A549 (cell line): ENCODE results near the gene LEKR1. TPM values are rescaled to one million over a fixed set of nuclear protein-coding genes. Genes with fewer than 3 reads are reported as not detected.

Source experiments
- ATAC-seq, 2 experiments: fragments of 200-7000 bp in 1 of 2; fragments of >200 bp in 1 of 2; cut with Nextera tagmentation in 1 of 2; cut with Tn5 transposase in 1 of 2; 3 replicates each; pipeline versions ENCODE4 v1.8.0 to v1.9.1; 2018 to 2020; ENCODE audit warnings: mild to moderate bottlenecking in 1 of 2, moderate library complexity in 1 of 2
- CTCF ChIA-PET: fragments of 300-600 bp; sonication (Branson Sonifier 250); formaldehyde crosslinking; extraction: SDS; loops from one replicate; lab custom pipeline; 2021; ENCODE audit warnings: antibody characterized with exemption, inconsistent platforms; lab: Yijun Ruan, JAX
- POLR2A ChIA-PET: fragments of 350-600 bp; formaldehyde crosslinking; extraction: SDS; loops from one replicate; lab custom pipeline; 2021; ENCODE audit warnings: antibody characterized with exemption, inconsistent platforms; lab: Yijun Ruan, JAX
- DNase-seq, 2 experiments: peaks; one replicate each; pipeline versions ENCODE4 v3.0.0 to v3.0.0-alpha.2; 2011 to 2016; ENCODE audit warnings: low read depth in 1 of 2, low spot score in 1 of 2
- FAIRE-seq: peaks from 2 replicates; lab custom pipeline; 2011; peaks lifted over from hg19 to GRCh38; lab: Jason Lieb, UNC
- H3K27ac ChIP-seq, 2 experiments: fragments of >200 bp; sonication (Bioruptor Twin); formaldehyde crosslinking; 3 replicates each; pipeline ENCODE4 v1.5.1; 2016 to 2017
- H3K4me1 ChIP-seq: fragments of >200 bp; sonication (Bioruptor Twin); formaldehyde crosslinking; 3 replicates; pipeline ENCODE4 v1.6.1; 2016
- H3K4me2 ChIP-seq: fragments of >200 bp; sonication (Bioruptor Twin); formaldehyde crosslinking; 3 replicates; pipeline ENCODE4 v1.6.1; 2016
- H3K4me3 ChIP-seq: fragments of >200 bp; sonication (Bioruptor Twin); formaldehyde crosslinking; 3 replicates; pipeline ENCODE4 v1.5.1; 2016
- H3K9me3 ChIP-seq: fragments of >200 bp; sonication (Bioruptor Twin); formaldehyde crosslinking; 3 replicates; pipeline ENCODE4 v1.6.1; 2016
- CBX8 ChIP-seq: fragments of 200-600 bp; sonication (generic); IDR thresholded peaks from 2 replicates; pipeline ENCODE4 v1.6.1; 2016
- CEBPB ChIP-seq, 2 experiments: fragments of >200 bp in 1 of 2; sonication (Bioruptor Twin) in 1 of 2; formaldehyde crosslinking in 1 of 2; IDR thresholded peaks; 2 replicates each; pipeline ENCODE4 v1.6.1; 2012 to 2016
- CHD4 ChIP-seq: fragments of 200-600 bp; sonication (generic); IDR thresholded peaks from 2 replicates; pipeline ENCODE4 v1.6.1; 2016; ENCODE audit warnings: antibody characterized with exemption, mild to moderate bottlenecking, borderline replicate concordance
- FOSB ChIP-seq: fragments of 250-450 bp; sonication (Bioruptor Pico); IDR thresholded peaks from 2 replicates; pipeline ENCODE4 v1.5.0; 2020; ENCODE audit warnings: mild to moderate bottlenecking, moderate library complexity
- FOSL2 ChIP-seq, 2 experiments: fragments of 450-650 bp in 1 of 2; fragments of >200 bp in 1 of 2; sonication (Bioruptor Twin) in 1 of 2; formaldehyde crosslinking; IDR thresholded peaks; 2 replicates each; pipeline versions ENCODE4 v1.5.0 to v1.6.1; 2016 to 2020; ENCODE audit warnings: mild to moderate bottlenecking in 1 of 2, moderate library complexity in 1 of 2
- GATA3 ChIP-seq: IDR thresholded peaks from 2 replicates; pipeline ENCODE4 v1.6.1; 2012; ENCODE audit warnings: borderline replicate concordance
- HDAC2 ChIP-seq: fragments of 200-600 bp; sonication (generic); IDR thresholded peaks from 2 replicates; pipeline ENCODE4 v1.6.1; 2016
- HEYL ChIP-seq: fragments of 250-450 bp; sonication (Bioruptor Pico); IDR thresholded peaks from 2 replicates; pipeline ENCODE4 v1.8.0; 2021; ENCODE audit warnings: mild to moderate bottlenecking, moderate library complexity
- HOXB13 ChIP-seq: fragments of 250-450 bp; sonication (Bioruptor Pico); IDR thresholded peaks from 2 replicates; pipeline ENCODE4 v1.5.0; 2020; ENCODE audit warnings: low read depth, mild to moderate bottlenecking, moderate library complexity
- JUN ChIP-seq, 2 experiments: fragments of >200 bp; sonication (Bioruptor Twin); formaldehyde crosslinking; IDR thresholded peaks; 2 replicates in 1 of 2; 3 replicates in 1 of 2; pipeline ENCODE4 v1.6.1; 2016 to 2017
- JUNB ChIP-seq: fragments of >200 bp; sonication (Bioruptor Twin); formaldehyde crosslinking; IDR thresholded peaks from 2 replicates; pipeline ENCODE4 v1.6.1; 2016
- KDM1A ChIP-seq: fragments of 200-600 bp; sonication (generic); IDR thresholded peaks from 2 replicates; pipeline ENCODE4 v1.6.1; 2016; ENCODE audit warnings: low read depth, mild to moderate bottlenecking
- KDM5A ChIP-seq: fragments of 200-600 bp; sonication (generic); IDR thresholded peaks from 2 replicates; pipeline ENCODE4 v1.6.1; 2016; ENCODE audit warnings: antibody characterized with exemption, mild to moderate bottlenecking
- NFE2L2 ChIP-seq: fragments of 150-350 bp; conservative IDR thresholded peaks from 2 replicates; pipeline ENCODE4 v1.6.1; 2014; ENCODE audit warnings: low read length
- PHF8 ChIP-seq: fragments of 200-600 bp; sonication (generic); IDR thresholded peaks from 2 replicates; pipeline ENCODE4 v1.6.1; 2016; ENCODE audit warnings: low read depth, mild to moderate bottlenecking, antibody characterized with exemption, moderate library complexity, borderline replicate concordance
- POLR2A ChIP-seq: IDR thresholded peaks from 2 replicates; pipeline ENCODE4 v1.6.1; 2012; ENCODE audit warnings: mild to moderate bottlenecking, low read length
- RCOR1 ChIP-seq: fragments of 150-350 bp; IDR thresholded peaks from 2 replicates; pipeline ENCODE4 v1.6.1; 2014; ENCODE audit warnings: antibody characterized with exemption, low read length, low read depth
- RNF2 ChIP-seq: fragments of 200-600 bp; sonication (generic); IDR thresholded peaks from 2 replicates; pipeline ENCODE4 v1.6.1; 2016; ENCODE audit warnings: low read depth, mild to moderate bottlenecking, antibody characterized with exemption, moderate library complexity, borderline replicate concordance
- SREBF2 ChIP-seq: fragments of 450-650 bp; IDR thresholded peaks from 2 replicates; pipeline ENCODE4 v1.6.1; 2014; ENCODE audit warnings: mild to moderate bottlenecking, moderate library complexity
- TP53 ChIP-seq: fragments of 250-450 bp; sonication (Bioruptor Pico); IDR thresholded peaks from 2 replicates; pipeline ENCODE4 v1.5.0; 2021; ENCODE audit warnings: mild to moderate bottlenecking, moderate library complexity
- ZC3H11A ChIP-seq: fragments of 450-650 bp; IDR thresholded peaks from 2 replicates; pipeline ENCODE4 v1.6.1; 2014; ENCODE audit warnings: antibody characterized with exemption, mild to moderate bottlenecking
- ZFP36 ChIP-seq: fragments of 450-650 bp; IDR thresholded peaks from 2 replicates; pipeline ENCODE4 v1.6.1; 2014; ENCODE audit warnings: borderline replicate concordance; ENCODE audit not compliant: partially characterized antibody
- ZSCAN20 ChIP-seq: fragments of 250-450 bp; sonication (Bioruptor Pico); IDR thresholded peaks from 2 replicates; pipeline ENCODE4 v1.8.0; 2022; ENCODE audit warnings: mild to moderate bottlenecking, moderate library complexity
- WGBS: methylation state at CpG from one replicate; pipeline ENCODE4 v1.1.6; 2017; ENCODE audit errors: missing lambda C conversion rate; 5-methylcytosine and 5-hydroxymethylcytosine counted together
- polyA plus RNA-seq, 4 experiments: library from polyadenylated mRNA; depleted of rRNA in 3 of 4; stranded (reverse); fragments of >200 nt; fragmentation: RNase III in 1 of 4; extraction: RNeasy Plus Mini Kit Qiagen cat#74134 plus additional on column Dnase treatment in 1 of 4; gene quantifications; 2 replicates in 3 of 4; 3 replicates in 1 of 4; pipeline ENCODE4 v1.2.3, GENCODE V29; 2011 to 2017
- TF ChIP-seq, protein P1 (sequence below): fragments of 150-350 bp; IDR thresholded peaks from 2 replicates; pipeline ENCODE4 v1.6.1; 2014; ENCODE audit warnings: low read depth, mild to moderate bottlenecking, low read length
- TF ChIP-seq, protein P2 (sequence below): fragments of 450-650 bp; IDR thresholded peaks from 2 replicates; pipeline ENCODE4 v1.6.1; 2014; ENCODE audit warnings: antibody characterized with exemption
- TF ChIP-seq, protein P3 (sequence below): fragments of >200 bp; sonication (Bioruptor Twin); formaldehyde crosslinking; IDR thresholded peaks from 3 replicates; pipeline ENCODE4 v1.5.1; 2016
- TF ChIP-seq, protein P4 (sequence below): IDR thresholded peaks from 2 replicates; pipeline ENCODE4 v1.6.1; 2012

The LEKR1 gene
- polyA plus RNA-seq, 2 of the 4 experiments (the other 2 are of a cell fraction), result 1.3 to 1.4 TPM

DNA sequence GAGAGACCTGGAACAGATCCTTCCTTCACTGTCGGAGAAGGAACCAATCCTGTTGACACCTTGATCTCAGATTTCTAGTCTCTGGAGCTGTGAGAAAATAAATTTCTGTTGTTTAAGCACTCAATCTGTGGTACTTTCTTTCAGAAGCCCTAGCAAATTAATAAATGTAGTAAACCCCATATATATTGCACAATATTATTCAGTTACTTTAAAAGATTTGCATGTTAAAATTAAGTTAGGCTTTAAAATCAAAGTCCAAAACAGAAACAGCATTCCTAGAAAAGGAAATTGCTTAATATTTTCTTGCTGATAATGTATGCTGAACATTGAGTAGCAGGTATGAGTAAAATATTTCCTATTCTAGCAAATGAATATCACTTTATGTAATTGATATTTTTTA is 113.2 kb downstream of the LEKR1 start:
- WGBS, result 85% methylated on average over 1 of the region's 1 CpG
- no peak overlapping the region for H3K27ac ChIP-seq
- POLR2A ChIA-PET, result interaction anchor here (0.9 kb wide), 1 partner anchor 112 kb away, joined by 3 read pairs; no protein-coding TSS in a partner anchor
- no peak for FAIRE-seq
- no peak for TF ChIP-seq HEYL (CRISPR knock-in tag)
- no peak for TF ChIP-seq PHF8
- TF ChIP-seq HDAC2, result no peak
- TF ChIP-seq RCOR1, result no peak
- TF ChIP-seq, all 56 proteins: peak for 0
- Histone ChIP-seq H3K9me3 (no peaks in the 10 kb centered on the region), H3K4me2 (no peak overlapping the region), H3K4me1 (no peaks in the 10 kb centered on the region), H3K4me3 (no peak overlapping the region)
- ATAC-seq (no peak), DNase-seq (no peak)
- CTCF ChIA-PET, result no interaction called here

DNA sequence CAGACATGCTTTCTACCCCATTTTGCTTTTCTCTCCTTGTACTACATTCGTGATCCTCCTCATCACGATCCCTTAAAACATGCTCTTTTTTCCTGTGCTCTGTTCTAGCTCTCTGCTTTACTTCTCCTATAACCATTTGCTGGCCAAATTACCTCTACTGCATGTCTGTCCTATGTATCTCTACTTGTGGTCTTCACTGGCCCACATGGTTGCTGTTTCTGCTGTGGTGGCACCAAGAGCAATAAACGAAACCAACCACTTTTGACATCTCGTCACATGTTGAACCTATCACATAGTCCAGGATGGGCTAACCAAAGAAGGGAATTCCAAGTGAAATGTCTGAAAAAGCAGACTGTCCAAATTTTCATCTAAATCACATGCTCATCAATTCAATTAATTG is 115.2 kb downstream of the LEKR1 start:
- TF ChIP-seq, protein P1, sequence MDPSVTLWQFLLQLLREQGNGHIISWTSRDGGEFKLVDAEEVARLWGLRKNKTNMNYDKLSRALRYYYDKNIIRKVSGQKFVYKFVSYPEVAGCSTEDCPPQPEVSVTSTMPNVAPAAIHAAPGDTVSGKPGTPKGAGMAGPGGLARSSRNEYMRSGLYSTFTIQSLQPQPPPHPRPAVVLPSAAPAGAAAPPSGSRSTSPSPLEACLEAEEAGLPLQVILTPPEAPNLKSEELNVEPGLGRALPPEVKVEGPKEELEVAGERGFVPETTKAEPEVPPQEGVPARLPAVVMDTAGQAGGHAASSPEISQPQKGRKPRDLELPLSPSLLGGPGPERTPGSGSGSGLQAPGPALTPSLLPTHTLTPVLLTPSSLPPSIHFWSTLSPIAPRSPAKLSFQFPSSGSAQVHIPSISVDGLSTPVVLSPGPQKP, result no peak
- TF ChIP-seq KDM5A, result no peak
- TF ChIP-seq POLR2A, result no peak
- TF ChIP-seq, protein P2, sequence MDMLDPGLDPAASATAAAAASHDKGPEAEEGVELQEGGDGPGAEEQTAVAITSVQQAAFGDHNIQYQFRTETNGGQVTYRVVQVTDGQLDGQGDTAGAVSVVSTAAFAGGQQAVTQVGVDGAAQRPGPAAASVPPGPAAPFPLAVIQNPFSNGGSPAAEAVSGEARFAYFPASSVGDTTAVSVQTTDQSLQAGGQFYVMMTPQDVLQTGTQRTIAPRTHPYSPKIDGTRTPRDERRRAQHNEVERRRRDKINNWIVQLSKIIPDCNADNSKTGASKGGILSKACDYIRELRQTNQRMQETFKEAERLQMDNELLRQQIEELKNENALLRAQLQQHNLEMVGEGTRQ, result no peak
- no peak for TF ChIP-seq GATA3
- no peak for TF ChIP-seq FOSL2 (IDR thresholded peaks at IDR 0.05)
- no peak for TF ChIP-seq FOSL2 (CRISPR knock-in tag; IDR thresholded peaks at IDR 0.05)
- ATAC-seq (no peak), DNase-seq (no peak), FAIRE-seq (no peak)
- no peaks in the 10 kb centered on the region for H3K4me1 ChIP-seq
- POLR2A ChIA-PET, result no interaction called here
- H3K9me3 ChIP-seq, result no peaks in the 10 kb centered on the region
- H3K27ac ChIP-seq, result no peak overlapping the region
- H3K4me2 ChIP-seq, result no peak overlapping the region
- no peak overlapping the region for H3K4me3 ChIP-seq
- WGBS, result 77% methylated on average over 4 of the region's 4 CpGs
- CTCF ChIA-PET, result no interaction called here

DNA sequence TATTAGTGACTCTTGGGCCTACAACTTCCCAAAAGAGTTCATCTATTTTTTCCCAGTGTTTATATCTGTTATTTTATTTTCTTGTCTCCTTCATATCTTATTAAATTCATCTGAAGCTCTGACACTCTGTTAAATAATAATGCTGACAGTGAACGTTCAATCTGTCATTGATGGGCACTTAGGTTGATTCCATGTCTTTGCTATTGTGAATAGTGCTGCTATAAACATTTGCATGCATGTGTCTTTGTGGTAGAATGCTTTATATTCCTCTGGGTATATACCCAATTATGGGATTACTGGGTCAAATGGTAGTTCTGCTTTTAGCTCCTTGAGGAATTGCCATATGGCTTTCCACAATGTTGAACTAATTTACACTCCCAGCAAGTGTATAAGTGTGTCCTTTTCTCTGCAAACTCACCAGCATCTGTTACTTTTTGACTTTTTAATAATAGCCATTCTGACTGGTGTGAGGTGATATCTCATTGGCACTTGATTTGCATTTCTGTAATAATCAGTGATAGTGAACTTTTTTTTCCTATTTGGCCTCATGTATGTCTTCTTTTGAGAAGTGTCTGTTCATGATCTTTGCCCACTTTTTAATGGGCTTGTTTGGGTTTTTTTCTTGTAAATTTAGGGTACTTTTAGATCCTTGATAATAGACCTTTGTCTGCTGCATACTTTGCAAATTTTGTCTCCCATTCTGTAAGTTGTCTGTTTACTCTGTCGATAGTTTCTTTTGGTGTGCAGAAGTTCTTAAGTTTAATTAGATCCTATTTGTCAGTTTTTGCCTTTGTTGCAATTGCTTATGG is 122.5 kb downstream of the LEKR1 start:
- no peak overlapping the region for H3K4me3 ChIP-seq
- TF ChIP-seq TP53 (CRISPR knock-in tag) (no peak), CEBPB (IDR thresholded peaks at IDR 0.05) (no peak), ZSCAN20 (CRISPR knock-in tag) (no peak), HDAC2 (no peak), CHD4 (no peak), HEYL (CRISPR knock-in tag) (no peak), SREBF2 (no peak), ZFP36 (no peak)
- TF ChIP-seq, all 56 proteins: peak for 0
- DNase-seq, result no peak
- no peak for FAIRE-seq
- Histone ChIP-seq H3K27ac (no peak overlapping the region), H3K4me1 (no peaks in the 10 kb centered on the region), H3K9me3 (no peaks in the 10 kb centered on the region), H3K4me2 (no peak overlapping the region)
- ChIA-PET CTCF (no interaction called here), POLR2A (no interaction called here)
- 50% methylated on average over 2 of the region's 2 CpGs for WGBS
- no peak for ATAC-seq

DNA sequence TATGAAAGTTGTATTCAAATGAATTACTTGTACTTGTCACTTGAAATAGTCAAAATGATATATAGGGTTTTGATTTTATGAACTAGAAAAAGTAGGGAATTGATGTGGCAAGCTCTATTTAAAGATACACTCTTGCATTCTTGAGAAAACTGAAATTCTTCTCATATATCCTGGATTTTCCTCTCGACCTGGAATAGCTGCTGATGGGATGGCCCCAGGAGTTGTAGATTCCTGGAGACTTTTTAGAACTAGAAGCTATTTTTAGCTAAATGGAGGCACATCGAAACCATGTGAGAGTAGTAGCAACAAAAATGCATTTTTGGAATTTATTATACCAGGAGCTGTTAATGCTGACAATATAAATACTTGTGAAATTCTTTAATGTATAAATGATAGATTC is 125.9 kb downstream of the LEKR1 start:
- Histone ChIP-seq H3K9me3 (no peaks in the 10 kb centered on the region), H3K27ac (no peak overlapping the region), H3K4me3 (no peak overlapping the region), H3K4me1 (no peaks in the 10 kb centered on the region), H3K4me2 (no peak overlapping the region)
- CTCF ChIA-PET, result interaction anchor here (0.9 kb wide), 1 partner anchor 129 kb away, joined by 3 read pairs; no protein-coding TSS in a partner anchor
- no peak for DNase-seq
- 19% methylated on average over 2 of the region's 2 CpGs for WGBS
- no peak for ATAC-seq
- POLR2A ChIA-PET, result no interaction called here
- no peak for FAIRE-seq
- no peak for TF ChIP-seq NFE2L2
- no peak for TF ChIP-seq CHD4
- no peak for TF ChIP-seq JUNB
- TF ChIP-seq HOXB13 (CRISPR knock-in tag), result no peak
- no peak for TF ChIP-seq JUN (IDR thresholded peaks at IDR 0.05)
- TF ChIP-seq, protein P3, sequence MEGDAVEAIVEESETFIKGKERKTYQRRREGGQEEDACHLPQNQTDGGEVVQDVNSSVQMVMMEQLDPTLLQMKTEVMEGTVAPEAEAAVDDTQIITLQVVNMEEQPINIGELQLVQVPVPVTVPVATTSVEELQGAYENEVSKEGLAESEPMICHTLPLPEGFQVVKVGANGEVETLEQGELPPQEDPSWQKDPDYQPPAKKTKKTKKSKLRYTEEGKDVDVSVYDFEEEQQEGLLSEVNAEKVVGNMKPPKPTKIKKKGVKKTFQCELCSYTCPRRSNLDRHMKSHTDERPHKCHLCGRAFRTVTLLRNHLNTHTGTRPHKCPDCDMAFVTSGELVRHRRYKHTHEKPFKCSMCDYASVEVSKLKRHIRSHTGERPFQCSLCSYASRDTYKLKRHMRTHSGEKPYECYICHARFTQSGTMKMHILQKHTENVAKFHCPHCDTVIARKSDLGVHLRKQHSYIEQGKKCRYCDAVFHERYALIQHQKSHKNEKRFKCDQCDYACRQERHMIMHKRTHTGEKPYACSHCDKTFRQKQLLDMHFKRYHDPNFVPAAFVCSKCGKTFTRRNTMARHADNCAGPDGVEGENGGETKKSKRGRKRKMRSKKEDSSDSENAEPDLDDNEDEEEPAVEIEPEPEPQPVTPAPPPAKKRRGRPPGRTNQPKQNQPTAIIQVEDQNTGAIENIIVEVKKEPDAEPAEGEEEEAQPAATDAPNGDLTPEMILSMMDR, result no peak
- no peak for TF ChIP-seq FOSB
- TF ChIP-seq RNF2, result no peak
- TF ChIP-seq KDM1A, result no peak
- no peak for TF ChIP-seq TP53 (CRISPR knock-in tag)
- TF ChIP-seq, protein P4, sequence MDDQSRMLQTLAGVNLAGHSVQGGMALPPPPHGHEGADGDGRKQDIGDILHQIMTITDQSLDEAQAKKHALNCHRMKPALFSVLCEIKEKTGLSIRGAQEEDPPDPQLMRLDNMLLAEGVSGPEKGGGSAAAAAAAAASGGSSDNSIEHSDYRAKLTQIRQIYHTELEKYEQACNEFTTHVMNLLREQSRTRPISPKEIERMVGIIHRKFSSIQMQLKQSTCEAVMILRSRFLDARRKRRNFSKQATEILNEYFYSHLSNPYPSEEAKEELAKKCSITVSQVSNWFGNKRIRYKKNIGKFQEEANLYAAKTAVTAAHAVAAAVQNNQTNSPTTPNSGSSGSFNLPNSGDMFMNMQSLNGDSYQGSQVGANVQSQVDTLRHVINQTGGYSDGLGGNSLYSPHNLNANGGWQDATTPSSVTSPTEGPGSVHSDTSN, result no peak
- no peak for TF ChIP-seq HEYL (CRISPR knock-in tag)
- TF ChIP-seq CEBPB (IDR thresholded peaks at IDR 0.05), result no peak
- no peak for TF ChIP-seq ZC3H11A
- no peak for TF ChIP-seq CBX8
